GM12878 (cell line): ENCODE results near the gene DMAC1.

Experiments
- BCL3 ChIP-seq: IDR thresholded peaks from 2 replicates; pipeline ENCODE4 v1.6.1; 2011; ENCODE audit warnings: borderline replicate concordance, low read depth, mild to moderate bottlenecking, moderate library complexity, low read length; ENCODE audit not compliant: insufficient read depth, poor library complexity, severe bottlenecking
- CTCF ChIP-seq, 3 experiments: IDR thresholded peaks in 2 of 3; conservative IDR thresholded peaks in 1 of 3; 2 replicates each; pipeline ENCODE4 v1.5.1; 2011; ENCODE audit warnings: low read depth in 3 of 3, low read length in 3 of 3, mild to moderate bottlenecking in 3 of 3, control low read depth in 2 of 3, moderate library complexity in 2 of 3, inconsistent platforms in 1 of 3, mixed read lengths in 1 of 3; ENCODE audit not compliant: control insufficient read depth in 2 of 3, insufficient read depth in 1 of 3; ENCODE audit errors: extremely low read depth in 1 of 3
- EZH2 ChIP-seq: IDR thresholded peaks from 2 replicates; pipeline ENCODE4 v1.6.1; 2012; ENCODE audit warnings: low read depth, mild to moderate bottlenecking, control low read depth, inconsistent platforms, low read length, borderline replicate concordance; ENCODE audit not compliant: control insufficient read depth
- JUND ChIP-seq: IDR thresholded peaks from 2 replicates; pipeline ENCODE4 v1.6.1; 2012; ENCODE audit warnings: low read depth, mild to moderate bottlenecking, low read length, improper control_type of control experiment, moderate library complexity
- MAX ChIP-seq: IDR thresholded peaks from 2 replicates; pipeline ENCODE4 v1.6.1; 2012; ENCODE audit warnings: low read depth, low read length, improper control_type of control experiment
- MTA3 ChIP-seq: IDR thresholded peaks from 2 replicates; pipeline ENCODE4 v1.6.1; 2012; ENCODE audit warnings: low read length, inconsistent platforms, borderline replicate concordance
- NBN ChIP-seq: fragments of 450-650 bp; IDR thresholded peaks from 2 replicates; pipeline ENCODE4 v1.6.1; 2016
- NFIC ChIP-seq: IDR thresholded peaks from 2 replicates; pipeline ENCODE4 v1.6.1; 2012; ENCODE audit warnings: low read depth, mild to moderate bottlenecking, inconsistent platforms, low read length, moderate library complexity
- POLR2A ChIP-seq: IDR thresholded peaks from 2 replicates; pipeline ENCODE4 v1.6.1; 2011; ENCODE audit warnings: low read depth, mild to moderate bottlenecking, low read length
- POLR2AphosphoS5 ChIP-seq: IDR thresholded peaks from 2 replicates; pipeline ENCODE4 v1.6.1; 2011; ENCODE audit warnings: mild to moderate bottlenecking, low read length, inconsistent platforms
- ZNF274 ChIP-seq: IDR thresholded peaks from one replicate; pipeline ENCODE4 v1.8.0; 2011; ENCODE audit not compliant: insufficient read length, insufficient read depth

- TF ChIP-seq BCL3 (no peak), POLR2AphosphoS5 (no peak), EZH2 (no peak), MTA3 (no peak), CTCF (IDR thresholded peaks at IDR 0.05 in 2 of 3, conservative IDR thresholded peaks at IDR 0.05 in 1 of 3; ENCODE audit: control insufficient read depth in 2 of 3, extremely low read depth in 1 of 3, insufficient read depth in 1 of 3, low read depth in 3 of 3, low read length in 3 of 3) (no peak), JUND (no peak), MAX (no peak), NFIC (no peak), NBN (no peak), POLR2A (no peak), ZNF274 (no peak)
These were observed 10.8 kb downstream of the DMAC1 start for GRCh38 chr9:7788772-7789171.
